ENCODE measurements around the gene FAM3C. TPM values are rescaled to one million over a fixed set of nuclear protein-coding genes. Genes with fewer than 3 reads are reported as not detected.

FAM3C gene
- polyA plus RNA-seq, 3 donors, result 119 to 130 (median 119) TPM

DNA sequence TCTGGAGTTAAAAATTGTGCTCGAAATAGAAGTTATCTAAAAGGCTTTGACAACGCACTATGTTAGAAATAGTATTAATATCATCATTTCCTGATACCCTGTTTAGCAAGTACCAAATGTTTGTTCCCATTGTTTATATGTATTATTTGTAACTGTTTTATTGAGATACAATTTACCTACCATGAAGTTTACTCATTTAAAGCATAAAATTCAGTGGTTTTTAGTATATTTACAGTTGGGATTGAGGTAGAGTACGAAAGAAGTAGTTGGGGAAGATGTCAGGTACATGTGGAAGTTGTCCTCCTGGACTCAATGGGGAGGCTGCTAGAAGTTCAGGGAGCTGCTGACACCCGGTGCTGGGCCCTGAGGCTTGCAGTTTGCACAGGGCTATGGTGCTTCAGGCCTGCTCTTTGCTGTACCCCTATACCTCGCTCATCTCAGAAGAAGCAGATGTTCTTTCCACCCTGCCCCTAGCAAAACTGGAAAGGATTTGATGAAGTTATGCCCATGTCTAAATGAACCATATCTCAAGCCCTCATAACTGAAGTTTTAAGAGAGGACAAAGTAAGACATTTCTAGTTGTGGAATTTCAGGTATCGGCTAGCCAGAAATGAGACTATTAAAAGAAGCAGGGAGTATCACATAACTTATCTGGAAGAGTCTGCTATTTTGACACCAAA is 92.5 kb downstream of the FAM3C start:
- DNase-seq (ENCODE audit: low read depth in 3 of 3, low spot score in 2 of 3), result no peak

DNA sequence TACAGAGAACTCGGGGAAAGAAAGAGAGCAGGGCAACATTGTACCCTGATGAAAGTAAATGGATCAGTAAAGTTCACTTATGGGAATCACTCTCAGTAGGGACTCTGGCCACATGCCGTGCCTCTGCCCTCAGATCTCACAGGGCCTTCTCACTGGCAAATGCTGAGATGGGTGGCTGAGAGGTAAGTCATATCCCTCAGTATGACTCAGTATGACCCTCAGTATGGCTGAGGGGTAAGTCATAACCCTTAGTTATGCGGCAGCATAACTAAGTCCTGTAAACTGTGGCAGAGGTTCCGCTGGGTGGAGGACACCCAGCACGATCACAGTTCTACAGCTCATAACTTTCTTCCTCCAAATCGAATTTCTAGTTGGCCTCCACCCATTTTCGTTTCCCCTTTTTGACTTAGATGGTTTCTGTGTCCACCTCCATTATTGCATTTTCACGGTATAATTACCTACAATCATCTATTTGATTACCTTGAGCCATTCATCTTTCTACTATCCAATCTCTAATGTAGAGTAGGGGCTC is 93.8 kb downstream of the FAM3C start:
- DNase-seq (ENCODE audit: low read depth in 3 of 3, low spot score in 2 of 3), result no peak

- DNase-seq (ENCODE audit: low read depth in 3 of 3, low spot score in 2 of 3), result no peak
Measured at GRCh38 chr7:121301446-121302213, 94.5 kb downstream of the FAM3C start.

DNA sequence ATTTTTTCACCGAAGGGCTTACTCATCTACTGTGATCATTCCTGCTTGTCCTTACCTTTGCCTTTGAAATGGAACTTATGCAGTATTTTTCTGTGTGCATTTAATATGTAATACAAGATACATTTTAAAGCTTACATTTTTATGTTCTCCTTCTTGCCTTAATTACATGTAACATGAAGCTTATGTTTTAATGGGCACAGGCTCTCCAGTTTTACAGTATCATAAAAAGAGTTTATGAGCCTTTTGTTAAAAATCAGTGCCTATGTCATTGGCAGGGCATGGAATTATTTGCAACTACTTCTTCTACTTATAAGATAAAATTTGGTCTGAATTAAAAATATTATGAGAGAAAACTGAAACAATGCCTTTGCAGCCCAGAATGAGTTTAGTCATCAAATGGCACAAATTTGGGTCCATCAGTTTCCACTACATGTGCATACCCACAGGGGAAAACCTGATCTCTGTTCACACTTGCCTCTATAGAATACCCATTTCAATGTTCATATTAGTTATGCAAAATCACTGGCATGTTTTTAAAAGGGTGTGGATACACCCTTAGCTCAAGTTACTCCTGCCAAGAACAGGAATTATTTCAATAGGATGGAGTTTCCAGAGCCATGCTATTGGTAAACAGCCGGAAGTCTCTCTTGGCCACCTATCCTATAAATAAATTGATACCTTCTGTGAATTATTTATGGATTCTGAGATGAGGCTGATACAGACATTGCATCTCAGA is 95.3 kb downstream of the FAM3C start:
- no peak for DNase-seq (ENCODE audit: low read depth in 3 of 3, low spot score in 2 of 3)

Other genes with a start within 250 kb of the FAM3C start
- not detected for gene WNT16, start 67.3 kb downstream of the FAM3C start, polyA plus RNA-seq (ENCODE audit: insufficient read length in 3 of 3)